CD4-positive, alpha-beta T cell treated with Interleukin-17A for 4 hours (primary cell): ENCODE data around the gene UNC45A.
"Not testable (repeated sequence)": the region's sequence is repeated elsewhere in the genome, so short reads cannot be mapped to it uniquely, and the experiment has no call there.

Experiments used
- DNase-seq: peaks from one replicate; pipeline ENCODE4 v3.0.0-alpha.2; 2020; ENCODE audit warnings: mixed read lengths

UNC45A gene, protein sequence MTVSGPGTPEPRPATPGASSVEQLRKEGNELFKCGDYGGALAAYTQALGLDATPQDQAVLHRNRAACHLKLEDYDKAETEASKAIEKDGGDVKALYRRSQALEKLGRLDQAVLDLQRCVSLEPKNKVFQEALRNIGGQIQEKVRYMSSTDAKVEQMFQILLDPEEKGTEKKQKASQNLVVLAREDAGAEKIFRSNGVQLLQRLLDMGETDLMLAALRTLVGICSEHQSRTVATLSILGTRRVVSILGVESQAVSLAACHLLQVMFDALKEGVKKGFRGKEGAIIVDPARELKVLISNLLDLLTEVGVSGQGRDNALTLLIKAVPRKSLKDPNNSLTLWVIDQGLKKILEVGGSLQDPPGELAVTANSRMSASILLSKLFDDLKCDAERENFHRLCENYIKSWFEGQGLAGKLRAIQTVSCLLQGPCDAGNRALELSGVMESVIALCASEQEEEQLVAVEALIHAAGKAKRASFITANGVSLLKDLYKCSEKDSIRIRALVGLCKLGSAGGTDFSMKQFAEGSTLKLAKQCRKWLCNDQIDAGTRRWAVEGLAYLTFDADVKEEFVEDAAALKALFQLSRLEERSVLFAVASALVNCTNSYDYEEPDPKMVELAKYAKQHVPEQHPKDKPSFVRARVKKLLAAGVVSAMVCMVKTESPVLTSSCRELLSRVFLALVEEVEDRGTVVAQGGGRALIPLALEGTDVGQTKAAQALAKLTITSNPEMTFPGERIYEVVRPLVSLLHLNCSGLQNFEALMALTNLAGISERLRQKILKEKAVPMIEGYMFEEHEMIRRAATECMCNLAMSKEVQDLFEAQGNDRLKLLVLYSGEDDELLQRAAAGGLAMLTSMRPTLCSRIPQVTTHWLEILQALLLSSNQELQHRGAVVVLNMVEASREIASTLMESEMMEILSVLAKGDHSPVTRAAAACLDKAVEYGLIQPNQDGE

DNA sequence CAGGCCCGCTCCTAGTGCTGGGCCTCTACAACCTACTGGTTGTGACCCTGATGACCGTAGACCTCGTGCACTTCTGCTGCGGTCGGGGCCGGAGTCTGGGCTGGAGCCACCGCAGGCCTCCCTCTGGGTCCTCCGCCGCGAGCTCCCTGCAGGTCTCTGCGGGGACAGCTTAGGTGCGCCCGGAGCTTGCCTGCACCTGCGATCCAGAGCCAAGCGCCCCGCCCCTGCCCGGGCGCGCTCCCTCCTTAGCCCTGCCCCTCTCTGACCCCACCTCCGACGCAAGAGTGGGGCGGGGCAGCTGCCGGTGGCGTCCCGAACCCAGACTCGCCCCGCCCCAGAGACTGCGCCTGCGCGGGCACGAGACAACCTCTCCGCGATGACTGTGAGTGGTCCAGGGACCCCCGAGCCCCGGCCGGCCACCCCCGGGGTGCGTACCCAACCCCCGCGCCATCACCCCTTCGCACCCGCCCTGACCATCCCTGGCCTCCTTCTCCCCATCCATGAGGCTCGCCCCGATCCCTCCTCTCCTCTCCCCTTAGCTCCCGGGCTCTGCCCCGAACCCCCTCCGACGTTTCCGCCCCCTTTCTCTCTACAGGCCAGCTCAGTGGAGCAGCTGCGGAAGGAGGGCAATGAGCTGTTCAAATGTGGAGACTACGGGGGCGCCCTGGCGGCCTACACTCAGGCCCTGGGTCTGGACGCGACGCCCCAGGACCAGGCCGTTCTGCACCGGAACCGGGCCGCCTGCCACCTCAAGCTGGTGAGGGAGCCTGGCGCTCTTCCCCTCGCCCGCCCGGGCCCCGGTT is at the start of gene UNC45A:
Gene UNC45A, plus strand, starts transcription at position 337 of the 803 bp plus-strand sequence. Its CDS starts 40 bp downstream, at position 377.
- peak; percentile 99 for DNase-seq

DNA sequence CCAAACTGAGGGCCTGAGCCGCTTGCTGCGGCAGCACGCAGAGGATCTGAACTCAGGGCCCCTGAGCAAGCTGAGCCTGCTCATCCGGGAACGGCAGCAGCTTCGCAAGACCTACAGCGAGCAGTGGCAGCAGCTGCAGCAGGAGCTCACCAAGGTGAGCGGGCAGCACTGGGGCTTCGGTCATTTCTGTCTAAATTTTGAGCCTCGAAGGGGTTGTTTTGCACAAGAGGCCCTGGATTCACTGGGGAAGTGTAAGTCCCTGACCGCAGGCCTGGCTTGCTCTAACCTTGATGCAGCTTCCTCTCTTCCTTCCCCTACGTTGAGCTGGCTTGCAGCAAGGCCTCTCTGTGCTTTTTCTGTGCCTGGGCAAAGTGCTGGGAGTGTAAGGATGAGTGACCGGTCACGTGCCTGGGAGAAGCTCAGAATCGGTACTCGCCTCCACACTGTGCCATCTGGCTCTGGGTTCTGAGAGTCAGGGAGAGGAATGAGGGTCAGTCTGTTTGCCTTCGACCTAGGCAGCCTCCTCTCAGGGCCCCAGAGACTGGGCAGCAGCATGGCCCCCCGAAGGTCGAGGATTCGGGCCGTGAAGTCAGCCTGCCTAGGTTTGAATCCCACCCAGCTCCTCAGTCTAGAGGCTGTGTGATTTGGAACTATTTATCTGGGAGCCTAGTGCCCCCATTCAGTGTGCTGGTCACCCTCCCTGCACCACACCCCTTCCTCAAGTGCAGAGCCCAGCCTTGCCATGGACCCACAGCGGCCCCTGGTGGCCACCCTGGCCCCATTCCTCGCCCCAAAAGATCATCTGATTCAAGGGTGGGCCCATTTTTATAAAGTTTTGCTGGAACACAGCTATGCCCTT is 49.4 kb upstream of the UNC45A start:
- peak; percentile 88 for DNase-seq

DNA sequence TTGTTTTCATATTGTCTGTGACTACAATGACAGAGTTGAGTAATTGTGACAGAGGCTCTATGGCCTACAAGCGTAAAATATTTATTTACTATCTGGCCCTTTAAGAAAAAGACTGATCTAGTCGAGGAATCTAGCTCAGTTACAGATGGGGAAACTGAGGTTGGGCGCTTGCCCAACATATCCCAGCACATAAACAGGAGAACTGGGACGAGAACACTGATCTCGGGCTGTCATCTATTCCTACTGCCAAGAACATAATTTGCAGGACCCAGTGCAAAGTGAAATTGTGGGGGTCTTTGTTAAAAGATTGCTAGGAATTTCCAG is 48.8 kb upstream of the UNC45A start:
- no peak for DNase-seq

DNA sequence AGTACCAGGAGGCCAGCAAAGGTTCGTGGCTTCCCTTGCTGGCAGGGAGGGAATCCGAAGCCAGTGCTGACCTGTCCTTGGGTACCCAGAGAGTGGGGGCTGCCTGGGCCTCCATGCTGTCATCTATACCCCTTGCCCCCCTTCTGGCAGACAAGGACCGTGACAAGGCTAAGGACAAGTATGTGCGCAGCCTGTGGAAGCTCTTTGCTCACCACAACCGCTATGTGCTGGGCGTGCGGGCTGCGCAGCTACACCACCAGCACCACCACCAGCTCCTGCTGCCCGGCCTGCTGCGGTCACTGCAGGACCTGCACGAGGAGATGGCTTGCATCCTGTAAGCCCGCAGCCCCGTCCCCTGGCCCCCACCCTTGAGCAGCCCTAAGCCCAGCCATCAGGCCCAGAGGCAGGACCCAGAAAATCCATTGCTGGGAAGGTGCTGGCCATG is 48.0 kb upstream of the UNC45A start:
- no peak for DNase-seq

DNA sequence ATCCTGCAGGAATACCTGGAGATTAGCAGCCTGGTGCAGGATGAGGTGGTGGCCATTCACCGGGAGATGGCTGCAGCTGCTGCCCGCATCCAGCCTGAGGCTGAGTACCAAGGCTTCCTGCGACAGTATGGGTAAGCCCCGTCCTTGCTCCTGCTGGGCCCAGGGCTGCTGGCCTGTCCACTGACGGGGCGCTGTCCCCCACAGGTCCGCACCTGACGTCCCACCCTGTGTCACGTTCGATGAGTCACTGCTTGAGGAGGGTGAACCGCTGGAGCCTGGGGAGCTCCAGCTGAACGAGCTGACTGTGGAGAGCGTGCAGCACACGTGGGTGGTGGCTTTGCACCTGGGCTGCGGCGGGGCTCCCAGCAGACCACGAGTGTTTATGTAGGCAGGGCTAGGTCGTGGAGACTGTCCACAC is 45.8 kb upstream of the UNC45A start:
- DNase-seq = no peak

DNA sequence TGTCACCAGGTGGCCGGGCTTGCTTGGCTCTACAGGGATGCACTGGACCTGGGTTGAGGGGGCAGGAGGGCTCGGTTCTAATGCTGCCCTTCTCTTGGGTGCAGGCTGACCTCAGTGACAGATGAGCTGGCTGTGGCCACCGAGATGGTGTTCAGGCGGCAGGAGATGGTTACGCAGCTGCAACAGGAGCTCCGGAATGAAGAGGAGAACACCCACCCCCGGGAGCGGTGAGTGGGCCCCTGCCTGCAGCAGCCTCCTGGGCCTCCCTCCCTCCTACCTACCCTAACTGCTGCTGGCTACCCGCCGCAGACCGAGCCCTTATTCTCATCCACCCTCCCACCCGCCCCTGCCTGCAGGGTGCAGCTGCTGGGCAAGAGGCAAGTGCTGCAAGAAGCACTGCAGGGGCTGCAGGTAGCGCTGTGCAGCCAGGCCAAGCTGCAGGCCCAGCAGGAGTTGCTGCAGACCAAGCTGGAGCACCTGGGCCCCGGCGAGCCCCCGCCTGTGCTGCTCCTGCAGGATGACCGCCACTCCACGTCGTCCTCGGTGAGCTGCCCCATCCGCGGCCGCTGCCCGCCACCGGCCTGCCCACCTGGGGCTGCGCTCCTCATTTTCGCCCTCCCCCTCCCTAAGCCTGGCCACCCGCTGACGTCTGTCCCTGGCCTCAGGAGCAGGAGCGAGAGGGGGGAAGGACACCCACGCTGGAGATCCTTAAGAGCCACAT is 45.2 kb upstream of the UNC45A start:
- peak; percentile 1 for DNase-seq

DNA sequence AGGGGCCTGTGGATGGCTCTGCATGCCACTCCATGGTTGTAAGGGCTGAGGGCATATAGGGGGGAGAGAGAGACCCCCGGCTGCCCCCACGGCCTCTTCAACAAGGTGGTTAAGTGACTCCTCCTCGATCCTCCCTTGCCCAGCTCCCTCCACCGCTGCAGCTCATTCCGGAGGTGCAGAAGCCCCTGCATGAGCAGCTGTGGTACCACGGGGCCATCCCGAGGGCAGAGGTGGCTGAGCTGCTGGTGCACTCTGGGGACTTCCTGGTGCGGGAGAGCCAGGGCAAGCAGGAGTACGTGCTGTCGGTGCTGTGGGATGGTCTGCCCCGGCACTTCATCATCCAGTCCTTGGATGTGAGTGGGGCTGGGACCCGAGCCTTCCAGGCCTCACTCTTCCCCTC is 44.2 kb upstream of the UNC45A start:
- DNase-seq = no peak

DNA sequence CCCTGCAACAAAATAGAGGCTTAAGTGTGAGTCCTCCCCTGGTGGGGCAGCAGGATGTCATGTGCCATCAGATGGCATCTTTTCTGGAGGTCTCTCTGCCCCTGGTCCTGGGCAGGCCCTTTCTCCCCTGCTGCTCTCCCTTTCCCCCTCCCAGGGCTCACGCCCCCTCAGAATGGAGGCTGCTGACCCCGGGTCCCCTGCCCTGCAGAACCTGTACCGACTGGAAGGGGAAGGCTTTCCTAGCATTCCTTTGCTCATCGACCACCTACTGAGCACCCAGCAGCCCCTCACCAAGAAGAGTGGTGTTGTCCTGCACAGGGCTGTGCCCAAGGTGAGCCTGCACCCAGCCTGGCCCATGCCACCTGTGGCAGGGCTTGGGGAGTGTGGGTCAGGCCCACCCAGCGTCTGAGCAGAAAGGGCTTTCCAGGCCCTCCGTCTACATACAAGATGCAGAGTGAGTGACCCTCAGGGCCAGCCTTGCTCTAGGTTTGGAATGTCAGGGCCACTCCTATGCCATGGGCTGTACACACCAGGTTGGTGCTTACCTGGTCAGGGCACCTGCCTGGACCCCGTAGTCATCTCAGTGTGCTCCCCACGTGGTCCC is 43.6 kb upstream of the UNC45A start:
- no peak for DNase-seq

DNA sequence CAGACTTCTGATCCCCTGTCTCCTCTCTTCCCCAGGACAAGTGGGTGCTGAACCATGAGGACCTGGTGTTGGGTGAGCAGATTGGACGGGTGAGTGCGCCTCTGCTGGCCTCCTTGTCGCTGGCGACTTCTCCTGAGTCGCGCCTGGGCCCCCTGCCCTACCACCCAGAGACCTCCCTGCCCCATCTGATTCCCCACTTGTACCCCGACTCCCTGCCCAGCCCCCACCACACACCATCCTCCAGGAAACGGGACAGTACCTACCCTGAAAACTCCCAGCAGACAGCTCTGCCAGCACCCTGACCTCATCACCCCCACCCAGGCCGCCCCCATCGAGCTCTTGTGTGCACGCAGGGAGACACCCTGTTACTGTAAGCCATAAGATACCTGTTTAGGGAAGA is 43.1 kb upstream of the UNC45A start:
- DNase-seq = no peak

DNA sequence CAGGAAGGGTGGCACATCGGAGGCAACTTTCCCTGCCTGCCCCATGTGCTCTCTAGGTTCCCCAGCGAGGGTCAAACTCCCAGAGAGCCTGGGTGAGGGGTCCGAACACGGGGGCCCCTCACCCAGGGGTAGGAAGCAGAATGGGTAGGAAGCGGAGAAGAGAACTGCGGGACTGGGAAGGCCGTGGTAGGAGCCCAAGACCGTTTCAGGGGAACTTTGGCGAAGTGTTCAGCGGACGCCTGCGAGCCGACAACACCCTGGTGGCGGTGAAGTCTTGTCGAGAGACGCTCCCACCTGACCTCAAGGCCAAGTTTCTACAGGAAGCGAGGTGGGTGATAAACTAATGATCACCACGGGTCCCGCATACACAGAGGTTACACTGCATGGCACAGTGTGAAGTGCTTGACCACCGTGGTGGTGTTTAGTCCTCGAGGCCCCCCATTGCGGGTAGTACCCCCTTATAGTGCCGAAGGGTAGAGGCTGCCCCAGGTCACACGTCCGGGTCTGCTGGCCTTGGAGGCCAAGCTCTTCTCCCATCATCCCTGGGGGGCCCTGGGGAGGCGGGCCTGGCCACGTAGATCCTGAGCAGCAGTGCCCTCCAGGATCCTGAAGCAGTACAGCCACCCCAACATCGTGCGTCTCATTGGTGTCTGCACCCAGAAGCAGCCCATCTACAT is 42.4 kb upstream of the UNC45A start:
- DNase-seq = no peak

DNA sequence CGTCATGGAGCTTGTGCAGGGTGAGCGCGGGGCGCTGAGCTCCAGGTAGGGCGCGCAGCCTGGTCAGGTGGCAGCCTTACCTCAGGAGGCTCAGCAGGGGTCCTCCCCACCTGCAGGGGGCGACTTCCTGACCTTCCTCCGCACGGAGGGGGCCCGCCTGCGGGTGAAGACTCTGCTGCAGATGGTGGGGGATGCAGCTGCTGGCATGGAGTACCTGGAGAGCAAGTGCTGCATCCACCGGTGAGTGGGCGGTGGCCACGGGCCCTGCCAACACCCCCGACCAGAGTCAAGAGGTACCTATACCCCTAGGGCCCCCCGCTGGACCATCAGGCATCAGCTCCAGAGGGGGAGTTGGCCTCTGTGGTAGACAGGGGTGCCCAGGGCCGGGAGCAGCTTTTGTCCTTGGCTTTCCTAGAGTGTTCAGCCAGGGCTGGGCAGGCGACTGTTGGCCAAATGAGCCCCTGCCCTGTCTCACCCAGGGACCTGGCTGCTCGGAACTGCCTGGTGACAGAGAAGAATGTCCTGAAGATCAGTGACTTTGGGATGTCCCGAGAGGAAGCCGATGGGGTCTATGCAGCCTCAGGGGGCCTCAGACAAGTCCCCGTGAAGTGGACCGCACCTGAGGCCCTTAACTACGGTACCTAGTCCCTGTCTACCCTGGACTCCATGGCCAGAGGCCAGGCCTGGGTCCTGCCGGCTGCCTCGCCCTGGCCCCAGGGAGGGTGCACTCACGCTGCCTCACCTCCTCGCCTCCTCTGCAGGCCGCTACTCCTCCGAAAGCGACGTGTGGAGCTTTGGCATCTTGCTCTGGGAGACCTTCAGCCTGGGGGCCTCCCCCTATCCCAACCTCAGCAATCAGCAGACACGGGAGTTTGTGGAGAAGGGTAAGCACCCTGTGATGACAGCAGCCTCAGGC is 41.7 kb upstream of the UNC45A start:
- no peak for DNase-seq

DNA sequence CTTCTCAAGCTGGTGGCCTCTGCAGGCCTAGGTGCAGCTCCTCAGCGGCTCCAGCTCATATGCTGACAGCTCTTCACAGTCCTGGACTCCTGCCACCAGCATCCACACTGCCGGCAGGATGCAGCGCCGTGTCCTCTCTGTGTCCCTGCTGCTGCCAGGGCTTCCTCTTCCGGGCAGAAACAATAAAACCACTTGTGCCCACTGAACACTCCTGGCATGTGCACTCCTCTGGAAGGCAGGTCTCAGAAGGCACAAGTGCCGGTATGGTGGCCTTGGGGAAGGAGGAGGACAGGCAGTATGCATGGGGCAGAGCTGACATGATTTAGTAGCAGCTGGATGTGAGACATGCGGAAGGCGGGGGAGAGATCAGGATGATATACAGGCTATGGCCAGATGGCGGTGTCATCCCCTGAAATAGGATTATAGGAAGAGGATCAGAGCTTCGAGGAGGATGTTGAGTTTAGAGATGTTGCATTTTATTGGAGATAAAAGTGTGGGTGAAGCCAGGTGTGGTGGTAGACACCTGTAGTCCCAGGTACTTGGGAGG is 39.4 kb upstream of the UNC45A start:
- DNase-seq = no peak

DNA sequence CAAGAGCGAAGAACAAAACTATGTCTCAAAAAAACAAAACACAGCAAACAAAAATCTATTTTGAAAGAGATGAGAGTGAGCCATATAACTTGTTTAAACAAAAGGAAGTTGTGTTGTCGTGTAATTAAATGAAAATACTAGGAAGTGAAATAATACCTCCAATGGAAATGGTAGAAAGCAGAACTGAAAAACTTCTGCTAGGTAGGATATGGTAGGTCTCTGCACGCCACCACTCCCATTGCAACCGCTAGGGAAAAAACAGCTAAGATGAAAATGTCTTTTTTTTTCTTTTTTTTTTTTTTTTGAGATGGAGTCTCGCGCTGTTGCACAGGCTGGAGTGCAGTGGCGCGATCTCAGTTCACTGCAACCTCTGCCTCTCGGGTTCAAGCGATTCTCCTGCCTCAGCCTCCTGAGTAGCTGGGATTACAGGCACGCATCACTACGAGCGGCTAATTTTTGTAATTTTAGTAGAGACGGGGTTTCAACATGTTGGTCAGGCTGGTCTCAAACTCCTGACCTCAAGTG is 37.9 kb upstream of the UNC45A start:
- DNase-seq = not testable (repeated sequence)

DNA sequence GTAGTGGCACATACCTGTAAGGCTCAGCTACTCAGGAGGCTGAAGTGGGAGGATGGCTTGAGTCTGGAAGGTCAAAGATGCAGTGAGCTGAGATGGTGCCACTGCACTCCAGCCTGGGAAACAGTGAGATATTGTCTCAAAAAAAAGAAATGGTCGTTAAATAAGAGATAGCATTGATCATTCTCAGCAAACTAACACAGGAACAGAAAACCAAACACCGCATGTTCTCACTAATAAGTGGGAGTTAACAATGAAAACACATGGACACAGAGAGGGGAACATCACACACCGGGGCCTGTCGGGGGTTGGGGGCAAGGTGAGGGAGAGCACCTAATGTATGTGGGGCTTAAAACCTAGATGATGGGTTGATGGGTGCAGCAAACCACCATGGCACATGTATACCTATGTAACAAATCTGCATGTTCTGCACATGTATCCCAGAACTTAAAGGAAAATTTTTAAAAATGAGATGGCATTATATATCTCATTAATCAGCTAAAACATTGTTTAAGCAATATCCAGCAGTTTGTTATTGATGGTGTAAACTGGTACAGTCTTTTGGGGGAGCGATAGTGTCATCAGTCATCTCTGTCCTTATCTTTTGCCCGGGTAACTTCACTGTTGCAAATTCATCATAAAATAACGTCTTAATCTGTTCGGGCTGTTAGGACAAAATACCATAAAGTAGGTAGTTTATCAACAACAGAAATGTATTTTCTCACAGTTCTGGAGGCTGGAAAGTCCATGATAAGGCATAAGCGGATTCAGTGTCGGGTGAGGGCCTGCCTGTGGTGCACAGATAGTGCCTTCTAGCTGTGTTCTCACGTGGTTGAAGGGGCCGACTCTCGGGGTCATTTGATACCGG is 33.7 kb upstream of the UNC45A start:
- DNase-seq = no peak

DNA sequence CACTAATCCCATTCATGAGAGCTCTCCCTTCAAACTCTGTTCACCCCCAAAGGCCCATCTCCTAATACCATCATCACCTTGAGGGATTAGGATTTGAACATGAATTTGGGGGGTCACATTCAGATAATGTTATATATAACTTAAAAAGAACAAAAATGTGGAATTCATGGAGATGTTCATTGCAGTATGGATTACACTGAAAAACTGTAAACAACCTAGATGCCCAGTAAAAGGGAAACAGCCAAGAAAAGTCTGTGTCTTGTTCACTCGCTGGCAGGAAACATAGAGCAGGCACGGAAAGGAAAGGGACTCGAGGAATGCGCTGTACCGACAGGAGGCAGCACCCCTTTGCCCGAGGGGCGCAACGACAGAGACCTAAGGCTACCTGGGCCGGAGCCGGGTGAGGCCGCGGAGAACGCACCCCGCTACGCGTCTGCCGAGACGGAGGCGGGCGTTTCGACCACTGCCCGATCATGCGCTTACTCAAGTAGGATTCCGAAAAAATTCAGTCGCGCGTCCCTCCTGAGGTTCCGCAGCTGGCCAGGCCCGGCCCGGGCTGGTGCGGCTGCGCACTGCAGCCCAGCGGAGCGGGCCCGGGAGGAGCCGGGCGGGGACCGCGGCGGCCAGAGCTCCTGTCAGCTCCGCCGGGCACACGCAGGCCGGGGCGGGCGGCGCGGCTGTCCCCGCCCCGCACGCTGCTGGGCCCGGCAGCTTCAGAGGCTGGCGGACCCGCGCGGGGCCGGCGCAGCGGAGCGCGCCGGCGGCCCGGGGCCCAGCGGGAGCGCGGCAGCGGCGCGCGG is 32.8 kb upstream of the UNC45A start:
- DNase-seq = peak; percentile 78
